Cardiac septum (tissue), 1 donor: ENCODE measurements around the gene ERLEC1. TPM values are rescaled to one million over a fixed set of nuclear protein-coding genes. Genes with fewer than 3 reads are reported as not detected.

Source experiments
- DNase-seq: peaks from one replicate; pipeline ENCODE4 v3.0.0-alpha.2; 2020; ENCODE audit warnings: low spot score
- intact Hi-C: fragments of 100-400 bp; cut with DNase I; formaldehyde crosslinking; loops from one replicate; pipeline ENCODE4 v1.14.0; 2022
- microRNA-seq: library from miRNA; unstranded; fragments of <30 nt; microRNA quantifications from one replicate; pipeline ENCODE4 v1.2.0, GENCODE V29; 2020
- total RNA-seq: library from RNA; stranded (reverse); fragmentation: NEBNext Ultra II Directional; extraction: Animal tissue kit (Norgen Biotek cat#: 25700); gene quantifications from one replicate; pipeline ENCODE4 v1.2.1, GENCODE V29; 2021
- donor health status: DM: no; HTN: no; CAD: no.

The ERLEC1 gene
- total RNA-seq, 1 donor from 2014 or later: 46.0 TPM

GRCh38 chr2:53865962-53866361 is 79.1 kb downstream of the ERLEC1 start:
- intact Hi-C loops: no loop called here
- no peak for DNase-seq

GRCh38 chr2:53867169-53867568 is 80.3 kb downstream of the ERLEC1 start:
- DNase-seq: no peak
- intact Hi-C loops: no loop called here

- no peak for DNase-seq
- intact Hi-C loops: no loop called here
These were observed 80.9 kb downstream of the ERLEC1 start for GRCh38 chr2:53867773-53868172.

Small RNAs within 50 kb of the gene (microRNA-seq; reads per million reads assigned to microRNA genes)
- not detected for gene MIR3682

Other genes with a start within 250 kb of the ERLEC1 start
- gene CHAC2, start 19.2 kb upstream of the ERLEC1 start, total RNA-seq: 1.4 TPM
- gene ASB3, start 91 bp upstream of the ERLEC1 start, total RNA-seq: 9.2 TPM
- 3.0 TPM for gene GPR75, start 72.9 kb downstream of the ERLEC1 start, total RNA-seq
- gene PSME4, start 183.9 kb downstream of the ERLEC1 start, total RNA-seq: 61.3 TPM